Measurements from ENCODE around the gene MPRIP.

The MPRIP gene

GRCh38 chr17:17214646-17215436 is 172.6 kb downstream of the MPRIP start:
- DNase-seq (ENCODE audit: low spot score): no peak

DNA sequence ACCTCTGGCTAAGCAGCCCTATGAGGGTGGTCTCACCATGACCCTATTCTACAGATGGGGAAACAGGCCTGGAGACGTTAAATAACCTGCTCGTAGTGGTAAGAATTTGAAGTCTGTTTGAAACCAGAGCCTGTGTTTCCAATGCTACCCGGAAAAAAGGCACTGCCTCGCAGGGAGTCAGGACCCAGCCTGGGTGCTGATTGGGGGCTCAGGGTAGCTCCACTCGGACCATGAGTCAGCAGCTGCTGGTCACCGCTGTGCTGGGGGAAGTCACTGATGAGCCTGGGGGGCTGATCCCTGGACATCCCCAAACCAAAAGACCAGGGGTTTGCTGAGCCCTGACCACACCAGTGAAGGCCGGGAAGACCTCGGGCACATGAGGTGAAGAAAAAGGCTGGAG is 173.3 kb downstream of the MPRIP start:
- no peak for DNase-seq (ENCODE audit: low spot score)

DNA sequence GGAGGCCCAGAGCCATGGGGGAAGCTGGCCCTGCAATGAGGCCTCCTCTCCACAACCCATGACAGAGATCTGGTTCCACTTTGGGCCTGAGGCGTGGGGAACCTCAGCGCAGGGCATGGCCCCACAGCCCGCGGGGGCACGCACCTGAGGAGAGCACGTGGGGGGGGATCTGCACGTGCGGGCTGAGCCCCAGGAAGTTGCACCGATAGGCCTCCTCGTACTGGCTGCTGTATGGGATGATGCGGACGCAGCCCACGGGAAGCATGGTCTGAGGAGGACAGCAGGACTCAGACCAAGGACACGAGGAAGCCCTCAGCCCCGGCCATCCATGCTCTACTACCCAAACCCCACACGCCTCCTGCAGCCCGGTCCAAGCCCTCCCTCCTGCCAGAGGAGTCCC is 174.0 kb downstream of the MPRIP start:
- DNase-seq (ENCODE audit: low spot score): no peak

GRCh38 chr17:17216776-17217175 is 174.5 kb downstream of the MPRIP start:
- DNase-seq (ENCODE audit: low spot score): no peak

DNA sequence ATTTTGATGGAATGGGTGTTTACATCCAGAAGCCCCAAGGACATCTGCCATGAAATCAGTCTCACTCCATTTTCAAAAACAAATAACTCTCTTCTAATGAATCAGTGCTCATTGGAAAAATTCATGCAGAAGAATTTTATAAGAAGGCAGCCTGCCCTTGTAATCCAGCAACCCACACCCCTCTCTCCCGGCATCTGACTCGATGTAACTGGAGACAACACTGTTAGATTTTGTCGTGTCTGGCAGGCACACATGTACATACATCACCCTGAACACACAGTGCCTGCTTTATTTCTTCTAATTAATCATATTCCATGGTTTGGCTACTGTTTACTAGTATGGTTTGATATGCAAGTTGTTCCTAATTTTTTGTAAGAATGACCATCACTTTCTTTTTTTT is 175.7 kb downstream of the MPRIP start:
- DNase-seq (ENCODE audit: low spot score): no peak

- DNase-seq (ENCODE audit: low spot score): no peak
Observed at GRCh38 chr17:17220529-17220928, 178.3 kb downstream of the MPRIP start.

DNA sequence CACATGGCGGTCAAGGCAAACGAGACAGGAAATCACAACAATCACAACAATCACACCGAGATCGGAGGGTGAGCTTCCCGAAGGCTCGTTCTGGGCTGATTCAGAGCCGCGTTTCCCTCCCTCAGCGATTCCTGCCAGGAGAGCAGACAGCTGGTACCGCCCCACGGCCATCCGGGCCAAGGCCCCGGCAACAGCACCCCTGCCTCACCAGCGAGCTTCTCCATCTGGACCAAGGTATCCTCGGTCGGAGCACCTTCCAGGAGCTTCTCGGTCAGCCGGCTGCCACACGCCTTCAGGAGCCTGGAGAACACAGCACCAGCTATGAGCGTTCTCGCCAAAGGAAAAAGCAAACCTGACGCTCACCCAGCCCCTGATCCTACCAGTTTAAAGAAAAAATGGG is 179.1 kb downstream of the MPRIP start:
- no peak for DNase-seq (ENCODE audit: low spot score)

DNA sequence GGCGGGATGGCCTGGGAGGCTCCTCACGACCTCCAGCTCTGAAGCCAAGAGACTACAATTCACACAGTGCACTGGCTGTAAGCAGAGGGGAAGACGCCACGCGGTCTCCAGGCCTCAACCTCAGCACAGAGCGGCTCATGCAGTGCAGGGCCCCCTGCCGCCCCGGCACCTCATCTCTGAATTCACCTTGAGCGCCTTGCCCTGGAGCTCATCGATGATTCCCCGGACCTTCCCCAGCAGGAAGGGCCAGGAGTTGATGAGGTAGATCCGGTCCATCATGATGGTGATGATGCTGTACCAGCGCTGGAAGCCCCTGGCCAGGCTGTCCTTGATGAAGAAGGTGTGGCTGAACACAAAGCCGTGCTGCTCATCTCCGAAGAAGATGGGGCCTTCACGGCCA is 181.5 kb downstream of the MPRIP start:
- no peak for DNase-seq (ENCODE audit: low spot score)

DNA sequence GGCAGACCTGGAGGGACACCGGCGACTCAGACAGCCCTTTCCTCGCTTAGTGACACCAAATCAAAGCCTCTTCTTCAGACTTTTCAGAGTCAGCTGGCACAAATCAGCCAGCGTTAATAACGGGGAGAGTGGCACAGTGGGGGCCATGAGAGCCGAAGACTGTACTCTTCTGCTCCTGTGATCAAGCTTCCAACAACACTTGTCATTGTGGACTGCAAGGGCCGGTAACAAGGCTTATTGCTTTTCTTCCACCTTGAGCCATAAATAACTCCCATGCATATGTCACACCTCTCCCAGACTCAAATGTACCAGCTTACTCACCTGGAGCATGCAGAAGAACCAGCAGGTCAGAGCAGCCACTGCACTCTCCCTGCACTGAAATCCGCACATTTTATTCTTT is 181.9 kb downstream of the MPRIP start:
- DNase-seq (ENCODE audit: low spot score): no peak

DNA sequence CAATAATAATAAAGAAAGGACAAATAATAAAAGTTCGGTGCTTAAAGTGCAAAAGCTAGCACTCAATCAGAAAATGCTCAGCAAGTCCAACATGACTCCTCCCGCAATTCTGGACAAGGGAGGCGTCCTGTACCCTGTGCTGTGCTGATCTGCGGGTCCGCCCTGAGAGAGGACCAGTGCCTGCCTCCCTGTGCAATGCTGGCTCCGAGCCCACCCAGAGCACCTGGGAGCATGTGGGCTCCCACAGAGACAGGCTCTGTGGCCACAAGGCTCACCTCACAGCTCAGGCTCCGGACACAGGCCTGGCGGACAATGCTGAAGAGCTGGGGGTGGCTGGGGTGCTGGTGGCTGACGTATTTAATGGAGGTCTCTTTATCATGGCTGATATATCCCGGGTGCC is 183.6 kb downstream of the MPRIP start:
- DNase-seq (ENCODE audit: low spot score): no peak

DNA sequence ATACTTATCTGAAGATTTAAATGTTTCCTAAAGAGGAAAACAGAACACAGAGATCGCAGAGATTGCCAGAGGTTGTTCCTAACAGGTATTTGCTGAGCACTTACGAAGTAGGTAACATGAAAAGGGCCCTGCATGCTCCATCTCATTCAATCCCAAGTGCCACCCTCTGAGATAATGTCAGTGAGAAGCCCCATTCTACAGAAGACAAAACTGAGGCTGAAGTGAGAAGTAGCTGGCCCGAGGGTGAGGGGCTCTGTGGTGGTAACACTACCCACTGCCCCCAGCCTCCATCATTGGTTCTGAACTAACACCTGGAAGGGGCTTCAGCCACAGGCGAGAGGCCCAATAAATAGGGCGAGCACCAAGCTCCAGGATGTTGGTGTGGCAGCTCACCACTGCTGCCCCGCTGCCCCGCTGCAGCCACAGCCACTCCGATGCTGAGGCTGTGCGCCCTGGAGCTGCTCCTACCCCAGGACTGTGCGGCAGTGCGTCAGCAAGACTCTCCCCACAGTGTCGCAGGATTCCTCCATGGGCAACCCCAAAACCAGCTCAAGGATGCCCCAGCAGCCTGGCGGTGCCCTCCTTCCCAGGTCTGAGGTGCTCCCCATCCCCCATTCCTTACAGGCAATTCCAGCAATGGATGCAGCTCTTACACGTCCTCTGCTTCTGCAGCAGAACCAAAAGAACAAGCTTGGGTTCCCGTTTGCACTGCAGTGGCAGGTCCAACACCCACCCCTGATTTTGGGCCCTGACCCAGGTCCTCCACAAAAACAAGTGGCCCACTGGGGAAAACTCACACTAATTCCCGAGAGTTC is 184.4 kb downstream of the MPRIP start:
- DNase-seq (ENCODE audit: low spot score): no peak

DNA sequence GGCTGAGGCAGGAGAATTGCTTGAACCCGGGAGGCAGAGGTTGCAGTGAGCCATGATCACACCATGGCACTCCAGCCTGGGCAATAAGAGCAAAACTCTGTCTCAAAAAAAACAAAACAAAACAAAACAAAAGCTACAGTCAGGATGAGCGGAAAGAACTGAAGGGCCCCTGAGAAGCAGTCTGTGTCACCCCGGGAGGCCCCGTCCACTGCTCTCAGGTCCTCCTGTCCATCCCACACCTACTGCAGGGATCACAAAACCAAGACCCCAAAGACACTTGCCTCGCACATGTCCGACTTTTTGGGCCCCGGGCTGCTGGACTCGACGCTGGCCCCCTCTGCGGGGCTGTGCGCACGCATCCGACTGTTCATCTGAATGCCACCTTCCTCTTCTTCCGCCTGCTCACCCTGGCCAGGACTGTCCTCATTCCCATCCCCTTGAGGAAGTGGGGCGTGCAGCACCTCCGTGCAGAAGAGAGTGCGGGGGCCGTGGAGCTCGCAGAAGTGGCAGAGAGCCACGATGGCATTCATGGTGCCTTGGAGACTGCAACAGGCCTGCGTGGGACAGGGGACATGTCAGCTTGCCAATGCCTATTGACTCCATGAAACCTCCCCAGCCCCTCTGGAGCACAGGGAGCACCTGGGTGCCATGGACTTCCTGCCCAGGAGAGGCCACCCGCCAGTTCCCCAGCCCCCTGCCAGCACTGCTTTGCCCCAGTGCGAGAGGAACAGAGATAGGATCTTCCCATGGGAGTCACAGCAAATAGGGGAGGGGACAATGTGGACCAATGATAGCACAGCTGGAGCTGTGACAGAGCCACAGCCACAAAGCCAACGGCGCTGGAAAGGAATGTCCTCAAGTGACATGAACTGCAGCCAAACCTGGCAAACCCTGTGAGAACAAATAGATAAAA is 185.6 kb downstream of the MPRIP start:
- no peak for DNase-seq (ENCODE audit: low spot score)

GRCh38 chr17:17228521-17229279 is 186.4 kb downstream of the MPRIP start:
- DNase-seq (ENCODE audit: low spot score): no peak

GRCh38 chr17:17229416-17230384 is 187.4 kb downstream of the MPRIP start:
- no peak for DNase-seq (ENCODE audit: low spot score)

DNA sequence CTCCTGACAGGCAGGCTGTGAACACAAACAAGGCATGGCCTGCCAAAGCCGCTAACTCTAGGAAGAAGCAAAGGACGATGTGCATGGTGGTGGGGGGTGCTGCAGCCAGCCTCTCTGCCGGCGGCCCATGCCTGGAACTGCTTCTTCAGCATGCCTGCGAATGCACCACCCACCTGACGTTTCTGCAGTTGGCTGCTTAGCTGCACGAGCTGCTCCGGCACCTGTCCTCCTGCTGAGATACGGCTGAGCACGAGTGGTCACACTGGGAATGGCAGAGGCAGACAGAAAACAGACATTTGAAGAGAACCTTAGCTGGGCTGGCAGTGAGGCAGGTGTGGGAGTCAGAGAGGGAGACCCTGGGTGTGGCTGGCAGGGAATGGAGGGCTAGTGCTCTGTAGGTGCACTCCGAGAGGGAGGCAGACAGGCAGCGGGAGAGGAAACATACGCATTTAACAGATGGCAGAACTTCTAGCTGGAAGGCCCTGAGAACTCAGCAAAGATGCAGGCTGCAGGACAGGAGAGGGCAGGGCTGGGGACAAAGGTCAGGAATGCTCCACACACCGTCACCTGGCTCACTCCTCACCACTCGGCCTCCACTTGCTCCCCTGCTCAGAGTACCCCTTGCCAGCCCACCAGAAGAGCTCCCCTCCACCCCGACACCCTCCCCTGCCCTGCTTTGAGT is 189.5 kb downstream of the MPRIP start:
- no peak for DNase-seq (ENCODE audit: low spot score)

DNA sequence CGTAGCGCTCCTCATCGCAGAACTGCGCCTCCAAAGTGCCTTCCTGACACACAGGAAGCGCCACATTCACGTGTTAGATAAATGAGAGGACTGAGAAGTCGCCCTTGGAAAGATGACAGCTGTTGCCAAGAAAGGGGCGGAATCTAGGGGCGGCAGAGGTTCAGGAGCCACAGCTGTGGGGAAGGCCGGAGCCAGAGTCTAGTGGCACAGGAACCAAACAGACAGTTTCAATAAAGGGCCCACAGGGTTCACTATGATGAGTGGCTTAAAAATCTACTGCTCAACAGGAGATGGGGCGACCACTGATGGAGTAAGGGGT is 190.0 kb downstream of the MPRIP start:
- no peak for DNase-seq (ENCODE audit: low spot score)

DNA sequence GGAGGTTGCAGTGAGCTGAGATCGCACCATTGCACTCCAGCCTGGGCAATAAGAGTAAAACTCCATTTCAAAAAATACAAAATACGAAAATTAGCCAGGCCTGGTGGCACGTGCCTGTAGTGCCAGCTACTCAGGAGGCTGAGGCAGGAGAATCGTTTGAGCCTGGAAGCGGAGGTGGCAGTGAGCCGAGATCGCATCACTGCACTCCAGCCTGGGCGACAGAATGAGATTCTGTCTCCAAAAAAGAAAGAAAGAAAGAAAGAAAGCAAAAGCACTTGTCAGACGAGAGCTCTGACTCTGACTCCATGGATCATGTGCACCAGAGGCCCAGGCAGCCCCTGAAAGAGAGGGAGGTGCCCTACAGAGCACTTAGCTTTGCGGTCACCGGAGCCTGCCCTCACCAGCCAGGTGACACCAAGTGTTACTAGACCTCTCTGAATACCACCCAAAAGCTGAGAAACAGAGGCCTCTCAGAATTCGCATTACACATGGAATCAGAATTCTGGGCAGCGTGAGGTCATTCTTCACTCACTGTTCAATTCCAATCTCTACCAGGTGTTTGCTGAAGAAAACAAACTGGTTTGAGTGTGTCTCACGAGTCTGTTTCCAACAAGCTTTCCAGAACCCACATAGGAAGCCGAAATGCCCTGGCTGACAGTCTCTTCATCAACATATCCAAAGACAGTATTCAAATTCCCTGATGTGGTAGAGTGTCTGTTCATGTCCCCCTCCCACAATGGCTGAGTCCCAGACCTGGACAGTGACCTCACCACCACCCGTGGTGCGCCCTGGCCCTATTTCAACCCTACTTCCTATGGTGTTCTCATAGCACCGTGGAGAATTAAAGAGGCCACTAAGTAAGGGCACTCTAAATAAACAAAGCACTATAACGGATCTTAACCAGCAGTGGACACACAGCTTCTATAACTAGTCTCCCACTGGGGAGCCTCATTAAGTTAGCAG is 193.2 kb downstream of the MPRIP start:
- no peak for DNase-seq (ENCODE audit: low spot score)

- no peak for DNase-seq (ENCODE audit: low spot score)
Observed at GRCh38 chr17:17236295-17237025, 194.2 kb downstream of the MPRIP start.
